Naive thymus-derived CD8-positive, alpha-beta T cell (primary cell): ENCODE data around the gene OR8K3. TPM values are rescaled to one million over a fixed set of nuclear protein-coding genes. Genes with fewer than 3 reads are reported as not detected.

Experiments used
- polyA plus RNA-seq, 3 donors: library from polyadenylated mRNA; unstranded; fragments of 300-500 nt; fragmentation: Illumina TruSeq; gene quantifications; one replicate each; pipeline ENCODE4 v1.2.3, GENCODE V29; 2021
- total RNA-seq, 8 experiments: library from RNA in 2 of 8; stranded (reverse) in 2 of 8; gene quantifications; one replicate each; pipeline ENCODE4 v1.2.3 and lab custom pipeline; 2021 to 2026

Gene OR8K3
- total and polyA plus RNA-seq, 5 experiments from 2014 or later, result not detected

Other genes with a start within 250 kb of the OR8K3 start
- gene OR8I2, start 221.8 kb upstream of the OR8K3 start, total RNA-seq, result not detected
- gene OR8I2, start 221.8 kb upstream of the OR8K3 start, polyA plus RNA-seq, result not detected
- not detected for gene OR8H2, start 211.5 kb upstream of the OR8K3 start, total RNA-seq
- gene OR8H2, start 211.5 kb upstream of the OR8K3 start, polyA plus RNA-seq, result not detected
- not detected for gene OR8H3, start 192.8 kb upstream of the OR8K3 start, total RNA-seq
- gene OR8H3, start 192.8 kb upstream of the OR8K3 start, polyA plus RNA-seq, result not detected
- not detected for gene OR8J3, start 174.9 kb upstream of the OR8K3 start, total RNA-seq
- gene OR8J3, start 174.9 kb upstream of the OR8K3 start, polyA plus RNA-seq, result not detected
- gene OR8K5, start 154.8 kb upstream of the OR8K3 start, total RNA-seq, result not detected
- not detected for gene OR8K5, start 154.8 kb upstream of the OR8K3 start, polyA plus RNA-seq
- gene OR5J2, start 138.5 kb upstream of the OR8K3 start, total RNA-seq, result not detected
- not detected for gene OR5J2, start 138.5 kb upstream of the OR8K3 start, polyA plus RNA-seq
- not detected for gene OR5T2, start 80.9 kb upstream of the OR8K3 start, total RNA-seq
- gene OR5T2, start 80.9 kb upstream of the OR8K3 start, polyA plus RNA-seq, result not detected
- gene OR5T3, start 62.9 kb upstream of the OR8K3 start, total RNA-seq, result not detected
- gene OR5T3, start 62.9 kb upstream of the OR8K3 start, polyA plus RNA-seq, result not detected
- not detected for gene OR5T1, start 41.0 kb upstream of the OR8K3 start, total RNA-seq
- not detected for gene OR5T1, start 41.0 kb upstream of the OR8K3 start, polyA plus RNA-seq
- not detected for gene OR8H1, start 22.9 kb upstream of the OR8K3 start, total RNA-seq
- gene OR8H1, start 22.9 kb upstream of the OR8K3 start, polyA plus RNA-seq, result not detected
- gene OR8K1, start 30.9 kb downstream of the OR8K3 start, total RNA-seq, result not detected
- not detected for gene OR8K1, start 30.9 kb downstream of the OR8K3 start, polyA plus RNA-seq
- gene OR8J1, start 39.1 kb downstream of the OR8K3 start, total RNA-seq, result not detected
- gene OR8J1, start 39.1 kb downstream of the OR8K3 start, polyA plus RNA-seq, result not detected
- gene OR8U1, start 60.5 kb downstream of the OR8K3 start, total RNA-seq, result not detected
- gene OR8U1, start 60.5 kb downstream of the OR8K3 start, polyA plus RNA-seq, result not detected
- not detected for gene OR5AL1, start 97.6 kb downstream of the OR8K3 start, total RNA-seq
- not detected for gene OR5AL1, start 97.6 kb downstream of the OR8K3 start, polyA plus RNA-seq
- gene OR5M3, start 158.2 kb downstream of the OR8K3 start, total RNA-seq, result not detected
- gene OR5M3, start 158.2 kb downstream of the OR8K3 start, polyA plus RNA-seq, result not detected
- not detected for gene OR5M8, start 176.2 kb downstream of the OR8K3 start, total RNA-seq
- not detected for gene OR5M8, start 176.2 kb downstream of the OR8K3 start, polyA plus RNA-seq
- gene OR5M11, start 228.1 kb downstream of the OR8K3 start, total RNA-seq, result not detected
- not detected for gene OR5M11, start 228.1 kb downstream of the OR8K3 start, polyA plus RNA-seq